ENCODE results near the gene TTC39C. TPM values are rescaled to one million over a fixed set of nuclear protein-coding genes. Genes with fewer than 3 reads are reported as not detected.

TTC39C gene
- total and polyA plus RNA-seq, 12 donors = 28.9 to 77.6 (median 49.3) TPM

- no peak for TF ChIP-seq CTCF (IDR thresholded peaks at IDR 0.05)
- no peak for TF ChIP-seq POLR2A (IDR thresholded peaks at IDR 0.05)
- Histone ChIP-seq H3K27me3 (no peaks in the 10 kb centered on the region), H3K4me3 (no peak overlapping the region), H3K36me3 (replicated peaks in 1 of 2) (no peaks in the 10 kb centered on the region), H3K4me1 (replicated peaks in 1 of 2) (peaks cover 0 to 17% of the 10 kb centered on the region in 2 donors), H3K27ac (no peak overlapping the region), H3K9me3 (replicated peaks in 1 of 3) (no peaks in the 10 kb centered on the region)
- WGBS, 4 donors = 97 to 99% (median 97%) methylated on average over 13 of the region's 13 CpGs
- intact Hi-C loops (cut with DNase I) = no loop called here
- no peak for DNase-seq
These were observed 76.3 kb downstream of the TTC39C start for GRCh38 chr18:24090876-24091275.

GRCh38 chr18:24094561-24094960 is 80.0 kb downstream of the TTC39C start:
- Histone ChIP-seq H3K4me3 (no peak overlapping the region), H3K27ac (no peak overlapping the region), H3K9me3 (replicated peaks in 1 of 3) (peaks cover 0 to 15% (median 0%) of the 10 kb centered on the region in 3 donors), H3K4me1 (replicated peaks in 1 of 2) (peaks cover 0 to 8% of the 10 kb centered on the region in 2 donors), H3K27me3 (no peaks in the 10 kb centered on the region), H3K36me3 (replicated peaks in 1 of 2) (no peaks in the 10 kb centered on the region)
- TF ChIP-seq POLR2A (IDR thresholded peaks at IDR 0.05) (no peak), CTCF (IDR thresholded peaks at IDR 0.05) (no peak)
- no peak for DNase-seq
- intact Hi-C loops (cut with DNase I) = no loop called here

- Histone ChIP-seq H3K4me1 (replicated peaks in 1 of 2) (no peaks in the 10 kb centered on the region), H3K27ac (no peak overlapping the region), H3K36me3 (replicated peaks in 1 of 2) (no peaks in the 10 kb centered on the region), H3K4me3 (no peak overlapping the region), H3K9me3 (replicated peaks in 1 of 3) (peaks cover 0 to 17% (median 0%) of the 10 kb centered on the region in 3 donors), H3K27me3 (no peaks in the 10 kb centered on the region)
- intact Hi-C loops (cut with DNase I) = no loop called here
- DNase-seq = no peak
- 76 to 81% (median 79%) methylated on average over 1 of the region's 1 CpG for WGBS, 4 donors
- TF ChIP-seq POLR2A (IDR thresholded peaks at IDR 0.05) (no peak), CTCF (IDR thresholded peaks at IDR 0.05) (no peak)
These were observed 81.4 kb downstream of the TTC39C start for GRCh38 chr18:24095976-24096375.

- Histone ChIP-seq H3K36me3 (replicated peaks in 1 of 2) (no peaks in the 10 kb centered on the region), H3K27ac (no peak overlapping the region), H3K4me3 (no peak overlapping the region), H3K9me3 (replicated peaks in 1 of 3) (peaks cover 0 to 6% (median 0%) of the 10 kb centered on the region in 3 donors), H3K4me1 (replicated peaks in 1 of 2) (peaks cover 0 to 8% of the 10 kb centered on the region in 2 donors), H3K27me3 (no peaks in the 10 kb centered on the region)
- intact Hi-C loops (cut with DNase I) = no loop called here
- WGBS, 4 donors = 46 to 64% (median 60%) methylated on average over 6 of the region's 6 CpGs
- TF ChIP-seq POLR2A (IDR thresholded peaks at IDR 0.05) (no peak), CTCF (IDR thresholded peaks at IDR 0.05) (no peak)
- no peak for DNase-seq
These were observed 88.9 kb downstream of the TTC39C start for GRCh38 chr18:24103320-24104021.
